ENCODE results near the gene SLC9A9.

- TF ChIP-seq POLR2A (IDR thresholded peaks at IDR 0.05) (no peak), CTCF (IDR thresholded peaks at IDR 0.05) (no peak)
Measured at GRCh38 chr3:143595456-143596077, 252.7 kb downstream of the SLC9A9 start.

All from uterus (tissue), 2 donors.